Liver (tissue), 3 donors: ENCODE results near the gene SPTB.

Experiments
- CTCF ChIP-seq: fragments of 150-350 bp; IDR thresholded peaks from 2 replicates; pipeline ENCODE4 v1.5.1; 2017; ENCODE audit warnings: improper control_type of control experiment, low read depth, low read length; ENCODE audit not compliant: missing input control
- EGR1 ChIP-seq, 2 donors: IDR thresholded peaks; 2 replicates each; pipeline ENCODE4 v1.6.1; 2016 to 2018; ENCODE audit warnings: antibody characterized with exemption in 2 of 2, low read depth in 2 of 2
- NR2F2 ChIP-seq: IDR thresholded peaks from 2 replicates; pipeline ENCODE4 v1.6.1; 2016; ENCODE audit warnings: antibody characterized with exemption
- SP1 ChIP-seq: IDR thresholded peaks from 2 replicates; pipeline ENCODE4 v1.6.1; 2018; ENCODE audit warnings: antibody characterized with exemption, mild to moderate bottlenecking
- TAF1 ChIP-seq: conservative IDR thresholded peaks from 2 replicates; pipeline ENCODE4 v1.6.1; 2016; ENCODE audit warnings: antibody characterized with exemption, mild to moderate bottlenecking
- ZBTB33 ChIP-seq: IDR thresholded peaks from 2 replicates; pipeline ENCODE4 v1.6.1; 2016; ENCODE audit warnings: antibody characterized with exemption
- donor health status: healthy.
- donor health status: healthy.

GRCh38 chr14:64835431-64835830, 44.3 kb downstream of the SPTB start:
- TF ChIP-seq TAF1, result no peak
- TF ChIP-seq CTCF, result no peak
- no peak for TF ChIP-seq EGR1 (IDR thresholded peaks at IDR 0.05; ENCODE audit: low read depth in 2 of 2)
- TF ChIP-seq NR2F2, result no peak
- TF ChIP-seq ZBTB33, result no peak
- no peak for TF ChIP-seq SP1
